Neural cell (in vitro differentiated cells): ENCODE results near the gene PTPN22.

Experiments
- CTCF ChIP-seq: fragments of 450-650 bp; IDR thresholded peaks from 2 replicates; pipeline ENCODE4 v1.5.1; 2014; ENCODE audit warnings: antibody characterized with exemption, mild to moderate bottlenecking, moderate library complexity; ENCODE audit not compliant: poor library complexity, severe bottlenecking
- EP300 ChIP-seq: fragments of 450-650 bp; conservative IDR thresholded peaks from 2 replicates; pipeline ENCODE4 v1.6.1; 2014; ENCODE audit warnings: antibody characterized with exemption, mild to moderate bottlenecking, moderate library complexity; ENCODE audit not compliant: poor library complexity, severe bottlenecking
- EZH2 ChIP-seq: fragments of 200-600, 300-800 bp; shearing (Covaris generic), sonication (generic); IDR thresholded peaks from 2 replicates; pipeline ENCODE4 v1.6.1; 2014; ENCODE audit warnings: antibody characterized with exemption, low read length, borderline replicate concordance, mild to moderate bottlenecking; ENCODE audit not compliant: insufficient read depth, poor library complexity, severe bottlenecking
- RAD21 ChIP-seq: fragments of 450-650 bp; conservative IDR thresholded peaks from 2 replicates; pipeline ENCODE4 v1.6.1; 2014; ENCODE audit warnings: antibody characterized with exemption, mild to moderate bottlenecking, moderate library complexity
- REST ChIP-seq: IDR thresholded peaks from 2 replicates; pipeline ENCODE4 v1.6.1; 2012; ENCODE audit warnings: borderline replicate concordance
- SMC3 ChIP-seq: fragments of 450-650 bp; conservative IDR thresholded peaks from 2 replicates; pipeline ENCODE4 v1.6.1; 2014; ENCODE audit warnings: antibody characterized with exemption, mild to moderate bottlenecking, moderate library complexity; ENCODE audit not compliant: poor library complexity
- TAF1 ChIP-seq: IDR thresholded peaks from 2 replicates; pipeline ENCODE4 v1.6.1; 2012; ENCODE audit warnings: low read depth

GRCh38 chr1:113856401-113856790 lies 15.1 kb downstream of the PTPN22 start:
- TF ChIP-seq CTCF (no peak), EZH2 (no peak), EP300 (no peak), TAF1 (no peak), RAD21 (no peak), SMC3 (no peak), REST (no peak)
